GM23338 (cell line): ENCODE measurements around the gene CKS1B. TPM values are rescaled to one million over a fixed set of nuclear protein-coding genes. Genes with fewer than 3 reads are reported as not detected.
A peak's percentile ranks its signal among the peaks of the same experiment; 100 is the strongest.

ENCODE experiments used
- ATAC-seq: fragments of 200-7000 bp; cut with Tn5 transposase; 3 replicates; pipeline ENCODE4 v1.9.1; 2020
- DNase-seq: peaks from one replicate; pipeline ENCODE4 v3.0.0-alpha.2; 2015; ENCODE audit warnings: low spot score
- H2AFZ ChIP-seq: fragments of 200-600 bp; sonication (generic); 2 replicates; pipeline ENCODE4 v1.8.0; 2016; ENCODE audit warnings: antibody characterized with exemption, mild to moderate bottlenecking, moderate library complexity
- H3F3A ChIP-seq: fragments of 200-600 bp; sonication (generic); replicated peaks from 2 replicates; pipeline ENCODE4 v1.8.0; 2017; ENCODE audit warnings: antibody characterized with exemption, mixed run types, low read depth
- H3K27ac ChIP-seq: fragments of 200-600 bp; sonication (generic); 2 replicates; pipeline ENCODE4 v1.6.1; 2016; ENCODE audit warnings: low read depth
- H3K27me3 ChIP-seq: fragments of 200-600 bp; sonication (generic); 2 replicates; pipeline ENCODE4 v1.8.0; 2016; ENCODE audit warnings: mild to moderate bottlenecking, mixed run types, moderate library complexity; ENCODE audit not compliant: insufficient read depth
- H3K36me3 ChIP-seq: fragments of 200-600 bp; sonication (generic); 2 replicates; pipeline ENCODE4 v1.8.0; 2016; ENCODE audit warnings: mild to moderate bottlenecking; ENCODE audit not compliant: insufficient read depth
- H3K4me1 ChIP-seq: fragments of 200-600 bp; sonication (generic); 2 replicates; pipeline ENCODE4 v1.8.0; 2016; ENCODE audit warnings: mild to moderate bottlenecking, moderate library complexity; ENCODE audit not compliant: insufficient read depth
- H3K4me2 ChIP-seq: fragments of 200-600 bp; sonication (generic); 2 replicates; pipeline ENCODE4 v1.7.1; 2017; ENCODE audit warnings: mixed run types
- H3K4me3 ChIP-seq: fragments of 200-600 bp; sonication (generic); 2 replicates; pipeline ENCODE4 v1.6.1; 2016; ENCODE audit warnings: mixed run types
- H3K79me2 ChIP-seq: fragments of 200-600 bp; sonication (generic); replicated peaks from 2 replicates; pipeline ENCODE4 v1.8.0; 2017; ENCODE audit warnings: mild to moderate bottlenecking; ENCODE audit not compliant: insufficient read depth
- H3K9me2 ChIP-seq: fragments of 200-600 bp; sonication (generic); 2 replicates; pipeline ENCODE4 v1.8.0; 2017; ENCODE audit not compliant: insufficient read depth
- H4K20me1 ChIP-seq: fragments of 200-600 bp; sonication (generic); replicated peaks from 2 replicates; pipeline ENCODE4 v1.8.0; 2017; ENCODE audit warnings: mild to moderate bottlenecking; ENCODE audit not compliant: insufficient read depth
- H3K27ac Mint-ChIP-seq: 2 replicates; pipeline ENCODE4 v1.8.0; 2020; ENCODE audit warnings: inconsistent platforms, mild to moderate bottlenecking, moderate library complexity, mixed read lengths
- H3K27me3 Mint-ChIP-seq: 3 replicates; pipeline ENCODE4 v1.8.0; 2022; ENCODE audit warnings: low read depth, mild to moderate bottlenecking, moderate library complexity, mixed read lengths, inconsistent platforms; ENCODE audit not compliant: insufficient read depth, poor library complexity
- H3K36me3 Mint-ChIP-seq: 3 replicates; pipeline ENCODE4 v1.8.0; 2021; ENCODE audit warnings: low read depth, mild to moderate bottlenecking, inconsistent platforms, moderate library complexity, mixed read lengths
- H3K4me1 Mint-ChIP-seq: 3 replicates; pipeline ENCODE4 v1.8.0; 2020; ENCODE audit warnings: mild to moderate bottlenecking, inconsistent platforms, mixed read lengths
- H3K4me3 Mint-ChIP-seq: 3 replicates; pipeline ENCODE4 v1.8.0; 2021; ENCODE audit warnings: moderate library complexity, mild to moderate bottlenecking, inconsistent platforms, mixed read lengths
- H3K9me3 Mint-ChIP-seq: 3 replicates; pipeline ENCODE4 v1.8.0; 2020; ENCODE audit warnings: moderate library complexity, mild to moderate bottlenecking, inconsistent platforms, mixed read lengths
- CREB1 ChIP-seq: fragments of 250-450 bp; sonication (Bioruptor Pico); IDR thresholded peaks from 2 replicates; pipeline ENCODE4 v1.5.0; 2020; ENCODE audit warnings: low read depth, mild to moderate bottlenecking, moderate library complexity
- EZH2 ChIP-seq: fragments of 200-600 bp; sonication (generic); IDR thresholded peaks from one replicate; pipeline ENCODE4 v1.8.0; 2017; ENCODE audit warnings: antibody characterized with exemption, mild to moderate bottlenecking, low read depth; ENCODE audit not compliant: unreplicated experiment
- EZH2phosphoT487 ChIP-seq: fragments of 200-600 bp; sonication (generic); IDR thresholded peaks from one replicate; pipeline ENCODE4 v1.8.1; 2018; ENCODE audit warnings: antibody characterized with exemption; ENCODE audit not compliant: unreplicated experiment
- JUNB ChIP-seq: IDR thresholded peaks from one replicate; pipeline ENCODE4 v1.6.1; 2016; ENCODE audit warnings: antibody characterized with exemption; ENCODE audit not compliant: unreplicated experiment
- NANOG ChIP-seq: IDR thresholded peaks from 2 replicates; pipeline ENCODE4 v1.6.1; 2016; ENCODE audit warnings: antibody characterized with exemption, borderline replicate concordance
- POLR2AphosphoS5 ChIP-seq: IDR thresholded peaks from 2 replicates; pipeline ENCODE4 v1.6.1; 2016; ENCODE audit warnings: antibody characterized with exemption, low read depth
- STAT1 ChIP-seq: IDR thresholded peaks from one replicate; pipeline ENCODE4 v1.6.1; 2016; ENCODE audit warnings: antibody characterized with exemption; ENCODE audit not compliant: unreplicated experiment
- ZNF114 ChIP-seq: fragments of 250-450 bp; sonication (Bioruptor Pico); IDR thresholded peaks from 2 replicates; pipeline ENCODE4 v1.5.0; 2020; ENCODE audit warnings: mild to moderate bottlenecking, moderate library complexity
- ZNF331 ChIP-seq: fragments of 250-450 bp; sonication (Bioruptor Pico); IDR thresholded peaks from 2 replicates; pipeline ENCODE4 v1.5.0; 2020; ENCODE audit warnings: low read depth, mild to moderate bottlenecking, moderate library complexity
- polyA plus RNA-seq: library from polyadenylated mRNA; unstranded; fragments of >200 nt; fragmentation: Nextera tagmentation; extraction: Ambion mirVana; gene quantifications from 2 replicates; pipeline ENCODE4 v1.2.1, GENCODE V29; 2016
- total RNA-seq: library from RNA; depleted of rRNA; stranded (reverse); fragments of >200 nt; shearing (Covaris generic); gene quantifications from 2 replicates; pipeline ENCODE4 v1.2.3, GENCODE V29; 2014
- TF ChIP-seq, protein P1 (sequence below): IDR thresholded peaks from 2 replicates; pipeline ENCODE4 v1.6.1; 2016; ENCODE audit warnings: antibody characterized with exemption
- TF ChIP-seq, protein P2 (sequence below): fragments of 250-450 bp; sonication (Bioruptor Pico); IDR thresholded peaks from 2 replicates; pipeline ENCODE4 v1.5.0; 2020; ENCODE audit warnings: mild to moderate bottlenecking, moderate library complexity
- TF ChIP-seq, protein P3 (sequence below): IDR thresholded peaks from one replicate; pipeline ENCODE4 v1.6.1; 2018; ENCODE audit warnings: antibody characterized with exemption; ENCODE audit not compliant: unreplicated experiment
- TF ChIP-seq, protein P4 (sequence below), 2 experiments: fragments of 200-600 bp in 1 of 2; sonication (generic) in 1 of 2; conservative IDR thresholded peaks; 2 replicates each; pipeline versions ENCODE4 v1.5.1 to v1.6.1; 2016 to 2017; ENCODE audit warnings: antibody characterized with exemption in 2 of 2, low read depth in 2 of 2, mild to moderate bottlenecking in 2 of 2, moderate library complexity in 1 of 2

CKS1B gene
- total and polyA plus RNA-seq, 2 experiments from 2014 or later, result 296 to 617 TPM

DNA sequence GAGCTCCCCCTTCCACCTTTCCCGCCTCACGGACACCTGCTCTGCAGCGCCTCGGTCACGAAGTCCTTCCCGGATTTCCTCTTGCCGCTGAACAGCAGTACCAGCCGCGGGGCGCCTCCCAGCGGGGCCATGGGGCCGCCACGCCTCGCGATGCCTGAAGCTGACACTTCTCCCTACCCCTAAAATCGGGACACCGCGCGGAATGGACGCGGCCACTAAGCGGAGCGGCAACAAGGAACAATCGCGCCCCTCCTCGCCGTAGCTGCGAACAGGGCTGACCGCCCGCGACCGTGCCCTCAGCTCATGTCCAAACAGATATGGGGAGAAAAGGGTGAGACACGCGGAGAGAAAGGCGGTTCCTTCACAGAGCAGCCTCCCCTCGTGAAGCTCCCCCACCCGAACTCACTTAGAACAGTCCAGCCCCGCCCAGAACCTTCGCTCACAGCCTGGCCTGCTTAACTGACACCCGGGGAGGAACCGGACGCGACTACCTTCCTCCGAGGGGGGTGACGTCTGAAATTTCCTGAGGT is 37.9 kb upstream of the CKS1B start, which contains the start of gene PMVK:
TSS of gene PMVK (minus strand) at position 165 of the 530 bp plus-strand sequence. CDS start at position 131, 34 bp downstream.
- DNase-seq, result peak; percentile 98
- Mint-ChIP-seq H3K9me3 (peaks cover 3% of the 10 kb centered on the region; the same call in 1 of the 3 replicates), H3K27ac (peak within 1 kb of the TSS; percentile 100)

More for the DNA sequence above, 37.9 kb upstream of the CKS1B start, which contains the start of gene PMVK:
- TF ChIP-seq EZH2 (no peak), EZH2phosphoT487 (no peak), ZNF114 (CRISPR knock-in tag) (no peak), ZNF331 (CRISPR knock-in tag) (no peak), NANOG (no peak), POLR2AphosphoS5 (peak; percentile 84), JUNB (peak; percentile 38), CREB1 (CRISPR knock-in tag) (peak; percentile 18; the same call in 1 of the 2 replicates), STAT1 (no peak)
- TF ChIP-seq, protein P1, sequence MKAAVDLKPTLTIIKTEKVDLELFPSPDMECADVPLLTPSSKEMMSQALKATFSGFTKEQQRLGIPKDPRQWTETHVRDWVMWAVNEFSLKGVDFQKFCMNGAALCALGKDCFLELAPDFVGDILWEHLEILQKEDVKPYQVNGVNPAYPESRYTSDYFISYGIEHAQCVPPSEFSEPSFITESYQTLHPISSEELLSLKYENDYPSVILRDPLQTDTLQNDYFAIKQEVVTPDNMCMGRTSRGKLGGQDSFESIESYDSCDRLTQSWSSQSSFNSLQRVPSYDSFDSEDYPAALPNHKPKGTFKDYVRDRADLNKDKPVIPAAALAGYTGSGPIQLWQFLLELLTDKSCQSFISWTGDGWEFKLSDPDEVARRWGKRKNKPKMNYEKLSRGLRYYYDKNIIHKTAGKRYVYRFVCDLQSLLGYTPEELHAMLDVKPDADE, result no peak
- TF ChIP-seq, protein P2, sequence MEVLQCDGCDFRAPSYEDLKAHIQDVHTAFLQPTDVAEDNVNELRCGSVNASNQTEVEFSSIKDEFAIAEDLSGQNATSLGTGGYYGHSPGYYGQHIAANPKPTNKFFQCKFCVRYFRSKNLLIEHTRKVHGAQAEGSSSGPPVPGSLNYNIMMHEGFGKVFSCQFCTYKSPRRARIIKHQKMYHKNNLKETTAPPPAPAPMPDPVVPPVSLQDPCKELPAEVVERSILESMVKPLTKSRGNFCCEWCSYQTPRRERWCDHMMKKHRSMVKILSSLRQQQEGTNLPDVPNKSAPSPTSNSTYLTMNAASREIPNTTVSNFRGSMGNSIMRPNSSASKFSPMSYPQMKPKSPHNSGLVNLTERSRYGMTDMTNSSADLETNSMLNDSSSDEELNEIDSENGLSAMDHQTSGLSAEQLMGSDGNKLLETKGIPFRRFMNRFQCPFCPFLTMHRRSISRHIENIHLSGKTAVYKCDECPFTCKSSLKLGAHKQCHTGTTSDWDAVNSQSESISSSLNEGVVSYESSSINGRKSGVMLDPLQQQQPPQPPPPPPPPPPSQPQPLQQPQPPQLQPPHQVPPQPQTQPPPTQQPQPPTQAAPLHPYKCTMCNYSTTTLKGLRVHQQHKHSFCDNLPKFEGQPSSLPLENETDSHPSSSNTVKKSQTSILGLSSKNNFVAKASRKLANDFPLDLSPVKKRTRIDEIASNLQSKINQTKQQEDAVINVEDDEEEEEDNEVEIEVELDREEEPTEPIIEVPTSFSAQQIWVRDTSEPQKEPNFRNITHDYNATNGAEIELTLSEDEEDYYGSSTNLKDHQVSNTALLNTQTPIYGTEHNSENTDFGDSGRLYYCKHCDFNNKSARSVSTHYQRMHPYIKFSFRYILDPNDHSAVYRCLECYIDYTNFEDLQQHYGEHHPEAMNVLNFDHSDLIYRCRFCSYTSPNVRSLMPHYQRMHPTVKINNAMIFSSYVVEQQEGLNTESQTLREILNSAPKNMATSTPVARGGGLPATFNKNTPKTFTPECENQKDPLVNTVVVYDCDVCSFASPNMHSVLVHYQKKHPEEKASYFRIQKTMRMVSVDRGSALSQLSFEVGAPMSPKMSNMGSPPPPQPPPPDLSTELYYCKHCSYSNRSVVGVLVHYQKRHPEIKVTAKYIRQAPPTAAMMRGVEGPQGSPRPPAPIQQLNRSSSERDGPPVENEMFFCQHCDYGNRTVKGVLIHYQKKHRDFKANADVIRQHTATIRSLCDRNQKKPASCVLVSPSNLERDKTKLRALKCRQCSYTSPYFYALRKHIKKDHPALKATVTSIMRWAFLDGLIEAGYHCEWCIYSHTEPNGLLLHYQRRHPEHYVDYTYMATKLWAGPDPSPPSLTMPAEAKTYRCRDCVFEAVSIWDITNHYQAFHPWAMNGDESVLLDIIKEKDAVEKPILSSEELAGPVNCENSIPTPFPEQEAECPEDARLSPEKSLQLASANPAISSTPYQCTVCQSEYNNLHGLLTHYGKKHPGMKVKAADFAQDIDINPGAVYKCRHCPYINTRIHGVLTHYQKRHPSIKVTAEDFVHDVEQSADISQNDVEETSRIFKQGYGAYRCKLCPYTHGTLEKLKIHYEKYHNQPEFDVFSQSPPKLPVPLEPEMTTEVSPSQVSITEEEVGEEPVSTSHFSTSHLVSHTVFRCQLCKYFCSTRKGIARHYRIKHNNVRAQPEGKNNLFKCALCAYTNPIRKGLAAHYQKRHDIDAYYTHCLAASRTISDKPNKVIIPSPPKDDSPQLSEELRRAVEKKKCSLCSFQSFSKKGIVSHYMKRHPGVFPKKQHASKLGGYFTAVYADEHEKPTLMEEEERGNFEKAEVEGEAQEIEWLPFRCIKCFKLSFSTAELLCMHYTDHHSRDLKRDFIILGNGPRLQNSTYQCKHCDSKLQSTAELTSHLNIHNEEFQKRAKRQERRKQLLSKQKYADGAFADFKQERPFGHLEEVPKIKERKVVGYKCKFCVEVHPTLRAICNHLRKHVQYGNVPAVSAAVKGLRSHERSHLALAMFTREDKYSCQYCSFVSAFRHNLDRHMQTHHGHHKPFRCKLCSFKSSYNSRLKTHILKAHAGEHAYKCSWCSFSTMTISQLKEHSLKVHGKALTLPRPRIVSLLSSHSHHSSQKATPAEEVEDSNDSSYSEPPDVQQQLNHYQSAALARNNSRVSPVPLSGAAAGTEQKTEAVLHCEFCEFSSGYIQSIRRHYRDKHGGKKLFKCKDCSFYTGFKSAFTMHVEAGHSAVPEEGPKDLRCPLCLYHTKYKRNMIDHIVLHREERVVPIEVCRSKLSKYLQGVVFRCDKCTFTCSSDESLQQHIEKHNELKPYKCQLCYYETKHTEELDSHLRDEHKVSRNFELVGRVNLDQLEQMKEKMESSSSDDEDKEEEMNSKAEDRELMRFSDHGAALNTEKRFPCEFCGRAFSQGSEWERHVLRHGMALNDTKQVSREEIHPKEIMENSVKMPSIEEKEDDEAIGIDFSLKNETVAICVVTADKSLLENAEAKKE (CRISPR knock-in tag), result no peak
- TF ChIP-seq, protein P3, sequence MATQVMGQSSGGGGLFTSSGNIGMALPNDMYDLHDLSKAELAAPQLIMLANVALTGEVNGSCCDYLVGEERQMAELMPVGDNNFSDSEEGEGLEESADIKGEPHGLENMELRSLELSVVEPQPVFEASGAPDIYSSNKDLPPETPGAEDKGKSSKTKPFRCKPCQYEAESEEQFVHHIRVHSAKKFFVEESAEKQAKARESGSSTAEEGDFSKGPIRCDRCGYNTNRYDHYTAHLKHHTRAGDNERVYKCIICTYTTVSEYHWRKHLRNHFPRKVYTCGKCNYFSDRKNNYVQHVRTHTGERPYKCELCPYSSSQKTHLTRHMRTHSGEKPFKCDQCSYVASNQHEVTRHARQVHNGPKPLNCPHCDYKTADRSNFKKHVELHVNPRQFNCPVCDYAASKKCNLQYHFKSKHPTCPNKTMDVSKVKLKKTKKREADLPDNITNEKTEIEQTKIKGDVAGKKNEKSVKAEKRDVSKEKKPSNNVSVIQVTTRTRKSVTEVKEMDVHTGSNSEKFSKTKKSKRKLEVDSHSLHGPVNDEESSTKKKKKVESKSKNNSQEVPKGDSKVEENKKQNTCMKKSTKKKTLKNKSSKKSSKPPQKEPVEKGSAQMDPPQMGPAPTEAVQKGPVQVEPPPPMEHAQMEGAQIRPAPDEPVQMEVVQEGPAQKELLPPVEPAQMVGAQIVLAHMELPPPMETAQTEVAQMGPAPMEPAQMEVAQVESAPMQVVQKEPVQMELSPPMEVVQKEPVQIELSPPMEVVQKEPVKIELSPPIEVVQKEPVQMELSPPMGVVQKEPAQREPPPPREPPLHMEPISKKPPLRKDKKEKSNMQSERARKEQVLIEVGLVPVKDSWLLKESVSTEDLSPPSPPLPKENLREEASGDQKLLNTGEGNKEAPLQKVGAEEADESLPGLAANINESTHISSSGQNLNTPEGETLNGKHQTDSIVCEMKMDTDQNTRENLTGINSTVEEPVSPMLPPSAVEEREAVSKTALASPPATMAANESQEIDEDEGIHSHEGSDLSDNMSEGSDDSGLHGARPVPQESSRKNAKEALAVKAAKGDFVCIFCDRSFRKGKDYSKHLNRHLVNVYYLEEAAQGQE, result peak; percentile 32
- TF ChIP-seq, protein P4, sequence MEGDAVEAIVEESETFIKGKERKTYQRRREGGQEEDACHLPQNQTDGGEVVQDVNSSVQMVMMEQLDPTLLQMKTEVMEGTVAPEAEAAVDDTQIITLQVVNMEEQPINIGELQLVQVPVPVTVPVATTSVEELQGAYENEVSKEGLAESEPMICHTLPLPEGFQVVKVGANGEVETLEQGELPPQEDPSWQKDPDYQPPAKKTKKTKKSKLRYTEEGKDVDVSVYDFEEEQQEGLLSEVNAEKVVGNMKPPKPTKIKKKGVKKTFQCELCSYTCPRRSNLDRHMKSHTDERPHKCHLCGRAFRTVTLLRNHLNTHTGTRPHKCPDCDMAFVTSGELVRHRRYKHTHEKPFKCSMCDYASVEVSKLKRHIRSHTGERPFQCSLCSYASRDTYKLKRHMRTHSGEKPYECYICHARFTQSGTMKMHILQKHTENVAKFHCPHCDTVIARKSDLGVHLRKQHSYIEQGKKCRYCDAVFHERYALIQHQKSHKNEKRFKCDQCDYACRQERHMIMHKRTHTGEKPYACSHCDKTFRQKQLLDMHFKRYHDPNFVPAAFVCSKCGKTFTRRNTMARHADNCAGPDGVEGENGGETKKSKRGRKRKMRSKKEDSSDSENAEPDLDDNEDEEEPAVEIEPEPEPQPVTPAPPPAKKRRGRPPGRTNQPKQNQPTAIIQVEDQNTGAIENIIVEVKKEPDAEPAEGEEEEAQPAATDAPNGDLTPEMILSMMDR (conservative IDR thresholded peaks at IDR 0.05; ENCODE audit: low read depth in 2 of 2), result peak in 1 of 2 experiments; percentile 45; a peak in 3 of 4 replicates
- H3K27me3 ChIP-seq, result no peaks in the 10 kb centered on the region; the same call in 1 of the 2 replicates
- ATAC-seq, result peak; percentile 85
- H3F3A ChIP-seq, result peaks cover 10% of the 10 kb centered on the region
- H3K27me3 Mint-ChIP-seq, result peaks cover 27% of the 10 kb centered on the region
- peaks cover 23% of the 10 kb centered on the region for H3K4me1 Mint-ChIP-seq
- H3K4me3 ChIP-seq, result peak within 1 kb of the TSS; percentile 64
- H4K20me1 ChIP-seq, result no peaks in the 10 kb centered on the region
- no peaks in the 10 kb centered on the region; the same call in 1 of the 2 replicates for H3K9me2 ChIP-seq
- peaks cover 4% of the 10 kb centered on the region; the same call in 1 of the 3 replicates for H3K36me3 Mint-ChIP-seq
- H3K4me1 ChIP-seq, result peaks cover 16% of the 10 kb centered on the region
- peak within 1 kb of the TSS; percentile 84 for H3K4me2 ChIP-seq
- H2AFZ ChIP-seq, result peak within 1 kb of the TSS; percentile 53
- peak within 1 kb of the TSS; percentile 89 for H3K27ac ChIP-seq
- no peaks in the 10 kb centered on the region for H3K36me3 ChIP-seq
- H3K79me2 ChIP-seq, result no peaks in the 10 kb centered on the region; the same call in 1 of the 2 replicates
- peak within 1 kb of the TSS; percentile 87 for H3K4me3 Mint-ChIP-seq
